HG03575 (cell line): Measurements from ENCODE around the gene PHIP.
"Not testable (repeated sequence)": the region's sequence is repeated elsewhere in the genome, so short reads cannot be mapped to it uniquely, and the experiment has no call there.

ENCODE experiments used
- ATAC-seq: cut with Tn5 transposase; IDR thresholded peaks from one replicate; pipeline ENCODE4 v1.9.1; 2021; ENCODE audit not compliant: unreplicated experiment, insufficient number of reproducible peaks, low FRiP score; ENCODE audit errors: extremely low read depth

The PHIP gene

DNA sequence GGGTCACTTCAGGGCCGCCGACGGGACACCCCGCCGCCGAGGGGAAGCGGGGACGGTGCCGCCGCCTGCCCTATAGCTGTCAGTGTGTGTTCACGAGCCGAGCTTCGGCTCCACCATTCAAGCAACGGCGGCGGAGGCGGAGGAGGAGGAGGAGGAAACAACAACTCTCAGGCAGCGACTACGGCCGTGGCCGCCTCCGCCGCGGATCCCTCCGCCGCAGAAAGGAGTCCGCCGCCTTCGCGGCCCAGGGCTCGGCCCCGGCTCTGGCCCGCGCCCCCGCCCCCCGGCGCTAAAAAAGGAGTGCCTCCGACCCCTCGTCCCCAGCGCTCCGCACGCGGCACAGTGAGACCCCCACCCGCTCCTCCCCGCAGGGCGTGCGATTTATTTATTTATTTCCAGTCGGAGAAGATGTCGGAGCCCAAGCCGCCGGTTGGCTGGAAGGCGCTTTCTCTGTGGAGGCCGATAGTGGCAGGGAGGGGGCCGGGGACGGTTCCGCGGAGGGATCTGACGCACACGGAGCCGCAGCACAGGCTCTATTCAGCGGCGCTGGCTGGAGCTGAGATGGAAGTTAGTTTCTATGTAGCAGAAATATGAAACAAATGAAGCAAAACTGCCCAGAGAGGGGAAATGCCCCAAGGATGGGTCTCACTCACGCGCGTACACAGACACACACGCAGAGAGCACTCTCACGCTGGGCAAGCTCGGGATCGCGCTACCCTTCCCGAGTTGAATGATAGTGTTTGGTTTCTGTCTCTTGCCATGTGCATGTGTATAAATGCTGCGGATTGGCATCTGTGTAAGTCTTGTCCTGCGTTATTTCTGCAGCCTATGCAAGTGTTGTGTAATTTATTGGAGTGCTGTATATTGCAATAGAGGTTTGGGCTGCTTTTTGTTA, at the start of gene PHIP:
TSS of gene PHIP (minus strand) at position 180 of the 895 bp plus-strand sequence. CDS start 186 bp downstream, outside the sequence.
- ATAC-seq = peak; percentile 30

DNA sequence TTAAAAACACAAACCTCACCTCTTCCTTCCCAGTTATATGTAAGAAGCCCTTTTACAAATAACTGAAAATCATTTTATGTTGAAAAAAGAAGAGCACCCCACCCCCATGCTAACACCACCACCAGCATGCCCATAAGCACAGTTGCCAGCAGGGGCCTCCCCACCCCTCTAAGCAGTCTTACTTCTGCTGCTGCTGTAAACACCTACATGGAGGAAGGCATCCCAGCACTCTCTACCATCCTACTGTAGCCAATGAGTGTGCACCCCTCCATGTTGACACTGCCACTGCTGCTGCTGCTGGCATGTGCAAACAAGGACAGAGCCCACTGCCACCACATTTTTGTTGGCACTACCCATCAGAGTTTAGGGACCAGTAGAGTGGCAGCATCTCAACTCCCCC, 49.6 kb upstream of the PHIP start:
- no peak for ATAC-seq

DNA sequence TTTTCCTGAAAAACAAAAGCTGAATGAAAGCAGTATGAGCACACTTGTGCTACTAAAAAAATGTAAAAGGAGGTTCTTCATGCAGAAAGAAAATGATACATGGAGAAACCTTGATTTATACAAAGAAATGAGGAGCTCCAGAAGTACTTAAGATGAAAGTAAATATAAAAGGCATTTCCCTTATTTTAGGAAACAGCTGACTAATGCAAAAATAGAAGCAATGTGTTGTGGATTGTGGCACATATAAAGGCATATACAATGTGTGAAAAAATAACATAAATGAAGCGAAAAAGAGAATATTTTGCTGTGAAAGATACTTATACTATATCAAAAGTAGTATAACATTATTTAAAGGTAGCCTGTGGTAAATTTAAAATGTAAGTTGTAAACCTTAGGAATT, 41.2 kb upstream of the PHIP start:
- ATAC-seq = no peak

DNA sequence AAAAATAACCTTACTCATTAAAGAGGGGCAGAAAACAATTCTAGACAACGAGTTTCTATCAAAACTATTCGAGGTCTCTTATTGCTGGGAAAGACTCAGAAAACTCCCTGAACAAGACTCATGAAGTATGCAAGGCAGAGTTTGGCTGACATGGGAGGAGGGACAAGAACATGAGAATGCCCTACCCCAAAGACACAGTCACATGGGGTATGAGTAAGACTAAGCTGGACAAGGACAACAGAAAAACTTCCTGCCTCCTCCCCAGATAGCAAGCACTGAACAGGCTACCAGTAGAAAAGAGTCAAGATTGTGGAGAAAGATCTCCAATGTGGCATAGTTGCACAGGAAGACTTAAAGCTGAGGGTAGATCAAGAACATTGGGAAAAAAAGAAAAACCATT, 39.7 kb upstream of the PHIP start:
- no peak for ATAC-seq

DNA sequence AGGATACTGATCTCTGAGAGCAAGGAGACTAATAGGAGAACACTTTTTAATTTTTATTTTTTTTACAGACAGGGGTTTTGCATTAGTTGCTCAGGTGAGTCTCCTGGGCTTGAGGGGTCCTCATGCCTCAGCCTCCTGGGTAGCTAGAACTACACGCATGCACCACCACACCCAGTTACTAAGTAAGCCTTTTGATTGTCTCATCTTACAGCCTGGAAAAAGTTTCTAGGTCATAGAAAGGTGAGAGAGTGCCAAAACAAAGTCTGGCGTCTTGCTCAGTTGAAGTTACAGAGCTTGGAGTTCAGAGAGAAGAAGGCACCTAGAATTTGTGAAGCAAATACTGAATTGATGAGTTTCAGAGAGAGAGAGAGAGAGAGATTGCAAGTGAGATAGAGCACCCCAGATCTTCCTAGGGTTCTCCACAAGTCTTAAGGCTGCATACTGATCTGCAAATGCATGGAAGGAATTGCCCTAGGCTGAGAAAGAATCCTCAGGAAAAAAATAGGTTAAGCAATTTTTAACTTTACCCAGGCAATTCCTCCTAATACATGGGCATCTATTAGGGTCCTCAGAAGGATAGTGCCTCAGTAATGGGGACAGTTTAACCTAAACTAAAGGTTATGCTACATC, 37.6 kb upstream of the PHIP start:
- ATAC-seq = no peak

DNA sequence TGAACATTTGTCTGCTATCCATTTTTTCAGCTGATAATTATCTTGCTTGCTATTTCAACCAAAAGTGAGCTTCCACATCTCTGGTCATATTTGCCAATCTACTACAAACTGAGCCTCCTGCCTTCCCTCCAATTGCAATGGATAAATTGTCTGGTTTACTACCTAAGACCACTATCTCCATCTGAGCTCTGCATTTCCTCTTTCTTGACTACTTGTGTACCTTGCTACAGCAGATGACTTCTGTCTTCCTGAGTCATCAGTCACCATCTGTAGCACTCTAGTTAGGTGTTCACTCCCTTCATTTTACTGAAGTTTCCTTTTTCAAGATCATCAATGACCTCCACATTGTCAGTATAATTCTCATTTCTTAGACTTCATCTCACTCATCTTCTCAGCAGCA, 33.5 kb upstream of the PHIP start:
- ATAC-seq = no peak

DNA sequence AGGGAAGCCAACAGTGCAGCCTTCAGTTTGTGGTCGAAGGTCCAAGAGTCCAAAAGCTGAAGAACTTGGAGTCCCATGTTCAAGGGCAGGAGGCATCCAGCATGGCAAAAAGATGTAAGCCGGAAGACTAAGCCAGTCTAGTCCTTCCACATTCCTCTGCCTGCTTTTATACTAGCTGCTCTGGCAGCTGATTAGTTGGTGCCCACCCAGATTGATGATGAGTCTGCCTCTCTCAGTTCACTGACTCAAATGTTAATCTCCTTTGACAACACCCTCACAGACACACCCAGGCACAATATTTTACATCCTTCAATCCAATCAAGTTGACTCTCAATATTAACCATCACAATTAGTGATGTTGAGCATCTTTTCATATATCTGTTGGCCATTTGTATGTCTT, 23.1 kb upstream of the PHIP start:
- no peak for ATAC-seq

DNA sequence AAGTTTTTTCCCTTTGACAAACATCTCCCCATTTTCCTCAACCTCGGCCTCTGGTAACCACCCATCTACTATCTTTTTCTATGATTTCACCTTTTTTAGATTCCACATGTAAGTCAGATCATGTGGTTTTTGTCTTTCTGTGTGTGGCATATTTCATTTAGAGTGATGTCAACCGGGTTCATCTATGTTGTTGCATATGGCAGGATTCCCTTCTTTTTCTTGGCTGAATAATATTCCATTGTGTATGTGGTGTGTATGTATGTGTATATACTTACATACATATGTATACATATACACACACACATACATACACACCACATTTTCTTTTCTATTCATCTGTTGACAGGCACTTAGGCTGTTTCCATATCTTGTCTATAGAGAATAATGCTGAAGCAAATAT, 22.2 kb upstream of the PHIP start:
- no peak for ATAC-seq

DNA sequence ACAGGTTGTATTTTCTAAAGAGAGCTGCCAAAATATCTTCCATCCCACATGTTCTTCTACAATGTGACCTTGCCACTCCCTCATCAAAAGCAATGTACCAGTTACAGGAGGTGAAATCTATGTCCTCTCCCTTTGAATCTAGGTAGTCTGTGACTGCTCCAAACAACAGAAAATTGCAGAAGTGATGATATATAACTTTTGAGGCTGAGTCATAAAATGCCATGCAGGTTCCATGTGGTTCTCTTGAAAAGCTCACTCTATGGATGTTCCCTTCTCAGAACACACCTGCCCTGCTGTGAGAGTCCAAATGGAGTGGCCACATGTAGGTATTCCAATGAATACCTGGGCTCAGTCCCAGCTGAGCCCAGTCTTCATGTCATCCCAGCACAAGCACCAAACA, 16.9 kb upstream of the PHIP start:
- no peak for ATAC-seq

DNA sequence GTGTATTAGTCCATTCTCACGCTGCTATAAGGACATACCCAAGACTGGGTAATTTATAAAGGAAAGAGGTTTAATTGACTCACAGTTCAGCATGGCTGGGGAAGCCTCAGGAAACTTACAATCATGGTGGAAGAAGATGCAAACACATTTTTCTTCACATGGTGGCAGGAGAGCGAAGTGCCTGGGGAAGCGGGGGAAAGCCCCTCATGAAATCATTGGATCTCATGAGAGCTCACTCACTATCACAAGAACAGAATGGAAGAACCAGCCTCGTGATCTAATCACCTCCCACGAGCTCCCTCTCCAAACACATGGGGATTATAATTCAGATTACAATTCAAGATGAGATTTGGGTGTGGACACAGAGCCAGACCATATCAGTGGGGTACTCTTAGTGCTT, 13.7 kb upstream of the PHIP start:
- not testable (repeated sequence) for ATAC-seq

DNA sequence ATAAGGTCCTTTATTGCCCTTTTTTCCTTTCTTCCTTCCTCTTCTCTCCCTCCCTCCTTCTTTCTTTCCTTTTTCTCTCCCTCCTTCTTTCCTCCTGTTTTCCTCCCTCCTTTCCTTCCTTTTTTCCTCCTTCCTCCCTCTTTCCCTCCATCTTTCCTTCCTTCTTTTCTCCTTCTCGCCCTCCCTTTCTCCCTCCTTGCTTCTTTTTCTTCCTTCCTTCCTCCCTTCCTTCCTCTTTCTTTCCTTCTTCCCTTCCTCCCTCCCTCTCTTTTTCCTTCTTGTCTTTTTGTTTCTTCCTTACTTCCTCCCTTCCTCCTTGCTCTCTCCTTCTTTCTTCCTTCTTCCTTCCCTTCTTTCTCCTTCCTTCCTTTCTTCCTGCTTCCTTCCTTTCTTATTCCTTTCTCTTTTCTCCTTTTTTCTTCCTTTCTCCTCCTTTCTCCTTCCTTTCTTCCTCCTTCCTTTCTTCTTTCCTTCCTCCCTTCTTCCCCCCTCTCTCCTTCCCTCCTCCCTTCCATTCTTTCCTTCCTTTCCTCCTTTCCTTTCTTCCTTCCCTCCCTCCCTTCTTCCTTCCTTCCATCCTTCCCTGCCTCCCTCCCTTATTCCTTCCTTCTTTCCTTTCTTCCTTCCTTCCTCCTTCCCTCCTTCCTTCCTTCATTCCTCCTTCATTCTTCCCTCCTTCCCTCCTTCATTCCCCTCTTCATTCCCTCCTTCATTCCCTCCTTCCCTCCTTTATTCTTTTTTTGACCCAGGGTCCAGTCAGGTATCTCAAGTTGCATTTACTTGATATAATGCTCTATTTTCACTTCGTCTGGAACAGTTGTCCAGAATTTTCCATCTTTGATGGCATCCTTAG, 11.7 kb upstream of the PHIP start:
- ATAC-seq = no peak

DNA sequence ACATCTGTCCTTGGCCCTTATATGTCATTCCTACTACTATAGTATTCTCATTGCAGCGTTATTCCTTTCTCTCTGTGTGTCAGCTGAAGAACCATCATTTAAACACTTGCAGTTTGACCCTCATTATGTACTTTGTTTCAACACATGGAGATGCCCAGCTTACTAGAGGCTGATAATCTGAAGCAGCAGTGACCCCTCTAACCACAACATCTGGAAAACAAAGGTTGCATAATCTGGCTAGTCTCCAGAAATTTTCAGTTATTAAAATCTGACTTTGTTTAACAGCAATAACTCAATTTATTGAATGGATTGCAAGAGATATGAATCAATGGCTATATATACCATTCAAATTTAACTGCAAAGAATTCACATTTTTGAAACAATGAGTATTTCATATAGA, 6.6 kb upstream of the PHIP start:
- ATAC-seq = no peak

DNA sequence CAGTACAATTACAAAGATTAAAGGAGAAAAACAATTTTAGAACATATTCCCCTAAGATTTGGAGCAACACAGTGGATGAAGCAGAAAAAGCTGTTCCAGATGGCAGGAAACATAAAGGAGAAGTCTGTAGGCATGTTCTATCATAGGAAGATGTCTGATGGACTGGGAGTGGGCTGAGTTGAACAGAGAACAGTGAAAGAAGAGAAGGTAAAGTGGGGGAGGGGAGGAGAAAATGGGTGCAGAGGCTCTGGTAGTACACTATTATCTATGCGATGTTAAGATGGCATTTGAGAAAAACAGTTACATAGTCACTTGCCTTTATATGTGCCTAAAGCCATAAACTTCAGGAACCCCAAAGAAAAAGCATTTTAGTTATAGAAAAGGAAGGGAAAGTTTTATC, 4.2 kb upstream of the PHIP start:
- ATAC-seq = no peak

DNA sequence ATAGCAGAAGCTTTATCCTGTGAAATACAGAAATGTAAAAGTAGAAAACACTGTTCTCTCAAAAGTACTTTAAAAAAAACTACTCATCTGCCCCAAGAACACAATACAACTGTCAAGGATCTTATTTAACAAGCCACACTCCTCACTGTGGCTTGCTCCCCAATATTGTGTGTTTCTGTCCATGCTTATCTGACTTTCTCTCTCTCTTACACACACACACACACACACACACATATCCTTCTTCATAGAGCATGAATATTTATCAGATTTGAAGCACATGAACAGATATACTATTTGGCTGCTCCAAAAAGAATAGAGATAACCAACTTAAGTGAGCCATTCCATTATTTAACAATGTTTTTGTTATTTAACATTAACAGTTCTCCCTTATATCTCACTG, 3.6 kb upstream of the PHIP start:
- no peak for ATAC-seq

DNA sequence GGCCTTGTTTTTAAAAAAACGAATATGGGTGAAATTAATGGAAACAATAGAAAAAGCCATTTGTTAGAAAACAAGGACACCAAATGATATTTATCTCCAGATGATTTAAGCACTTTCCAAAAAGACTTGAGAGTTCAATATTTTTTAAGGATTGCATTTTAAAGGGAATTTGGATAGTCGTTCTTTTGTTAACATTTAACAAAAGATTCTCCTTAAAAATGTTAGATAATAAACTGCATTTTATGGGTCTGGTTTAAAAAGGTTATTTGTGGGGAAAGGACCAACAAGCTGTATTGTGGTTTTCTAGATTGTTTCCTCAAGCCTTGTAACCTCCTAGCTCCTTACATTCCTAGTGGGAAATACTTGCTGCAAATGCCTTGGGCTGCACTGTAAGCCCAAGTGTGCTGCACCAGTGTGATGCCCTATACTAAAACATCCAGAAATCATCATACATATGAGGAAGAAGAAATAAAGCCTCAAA, 1.5 kb upstream of the PHIP start:
- no peak for ATAC-seq

DNA sequence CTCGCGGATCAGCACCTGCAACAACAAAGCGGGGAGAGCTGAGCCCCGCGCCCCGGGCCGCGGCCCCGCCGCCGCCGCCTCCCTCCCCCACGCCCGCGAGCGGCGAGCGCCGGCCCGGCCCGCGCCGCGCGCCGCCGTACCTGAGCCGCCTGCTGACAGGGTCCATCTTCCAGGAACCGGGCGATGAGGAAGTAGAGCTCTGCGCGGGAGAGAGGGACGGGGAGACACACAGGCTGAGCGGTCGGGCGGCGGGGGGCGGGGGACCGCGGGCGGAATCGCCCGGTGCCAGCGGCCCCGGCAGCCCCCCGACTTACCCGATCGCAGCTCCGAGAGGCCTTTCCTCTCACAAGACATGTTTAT, 359 bp downstream of the PHIP start:
- ATAC-seq = no peak

DNA sequence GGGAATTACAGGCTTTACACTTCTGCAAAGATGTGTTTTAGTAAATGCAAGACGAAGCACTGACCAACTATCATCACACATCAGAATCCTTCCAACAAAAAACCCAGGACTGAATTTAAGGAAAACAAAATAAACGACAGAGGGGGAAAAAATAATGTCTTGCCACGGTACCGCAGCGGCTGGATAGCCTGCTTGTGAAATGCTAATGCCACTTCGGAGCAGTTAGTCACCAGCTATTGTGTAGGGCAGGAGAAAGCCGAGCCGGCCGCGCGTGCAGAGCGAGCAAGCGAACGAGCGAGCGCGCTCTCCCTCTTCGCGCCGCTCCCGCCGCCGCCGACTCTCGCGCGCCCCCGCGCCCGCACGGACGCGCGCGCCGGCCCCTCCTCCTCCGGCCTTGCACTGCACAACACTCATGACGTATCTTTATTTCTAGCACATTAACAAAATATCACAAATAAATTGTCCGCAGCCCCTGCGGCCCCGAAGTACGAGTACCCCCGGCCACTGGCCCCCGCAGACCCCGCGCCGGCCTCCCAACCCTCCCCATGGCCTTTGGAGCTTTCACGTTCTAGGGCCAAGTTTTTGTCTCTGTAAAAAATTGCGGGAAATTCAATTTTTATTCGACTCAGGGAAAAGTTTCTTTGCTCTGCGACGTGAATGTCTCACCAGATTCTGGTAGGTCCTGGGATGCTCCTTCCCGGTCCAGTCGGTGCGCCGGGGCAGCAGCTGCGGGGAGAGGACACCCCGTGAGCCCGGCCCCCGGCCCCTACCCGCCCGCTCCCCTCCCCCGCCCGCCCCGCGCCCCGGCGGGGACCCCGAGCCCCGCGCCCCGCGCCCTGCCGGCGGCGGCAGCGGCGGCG, 1.0 kb downstream of the PHIP start:
- peak; percentile 35 for ATAC-seq

DNA sequence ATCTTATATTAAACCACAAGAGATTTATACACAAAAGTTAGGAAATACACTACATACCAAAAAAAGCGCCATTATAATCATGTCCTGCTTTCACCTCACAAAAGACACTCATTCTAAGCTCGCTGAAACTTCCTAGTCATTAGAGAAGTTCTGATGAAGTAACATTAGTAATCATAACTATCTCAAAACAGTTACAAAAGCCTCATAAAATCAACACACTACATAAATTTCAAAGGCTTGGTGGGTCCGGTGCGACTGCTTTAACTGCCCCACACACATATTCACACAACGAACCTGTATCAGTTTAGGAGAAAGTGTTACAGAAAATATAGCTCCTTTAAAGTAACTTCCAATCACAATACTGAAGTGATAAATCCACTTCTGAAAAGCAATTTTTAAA, 1.9 kb downstream of the PHIP start:
- no peak for ATAC-seq

DNA sequence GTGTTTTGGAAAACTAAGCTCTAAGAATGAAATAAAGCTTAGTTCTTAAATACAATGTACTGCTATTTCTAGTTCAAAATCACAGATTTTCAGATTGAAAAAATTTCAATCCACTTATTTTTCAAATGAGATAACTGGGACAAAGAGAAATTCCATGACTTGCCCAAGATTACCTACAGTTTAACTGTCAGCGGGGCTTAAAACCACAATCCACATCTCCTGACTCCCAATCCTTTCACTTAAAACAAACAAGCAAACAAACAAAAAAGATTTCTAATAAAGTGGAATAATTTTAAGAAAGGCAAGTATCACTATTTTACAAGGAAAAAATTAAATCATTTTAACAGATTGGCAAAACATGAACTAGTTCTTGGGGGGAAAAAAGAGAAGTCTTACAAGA, 4.2 kb downstream of the PHIP start:
- ATAC-seq = no peak
